Activated CD4-positive, alpha-beta memory T cell treated with anti-CD3 and anti-CD28 coated beads, Interleukin-2, amount 10 ng/mL, durations not matched to agents 7 days and 5 days (primary cell): Measurements from ENCODE around the gene ZNG1F. TPM values are rescaled to one million over a fixed set of nuclear protein-coding genes. Genes with fewer than 3 reads are reported as not detected.
"Not testable (repeated sequence)": the region's sequence is repeated elsewhere in the genome, so short reads cannot be mapped to it uniquely, and the experiment has no call there.

Experiments
- CTCF ChIA-PET: fragments of 350-600 bp; sonication (Branson Sonifier 250); formaldehyde crosslinking; loops from one replicate; lab custom pipeline; 2021; ENCODE audit warnings: antibody characterized with exemption, inconsistent platforms; lab: Charles Lee
- POLR2A ChIA-PET: fragments of 350-600 bp; sonication (Branson Sonifier 250); formaldehyde crosslinking; loops from one replicate; lab custom pipeline; 2021; ENCODE audit warnings: antibody characterized with exemption; lab: Charles Lee
- DNase-seq: peaks from one replicate; pipeline ENCODE4 v3.0.0-alpha.2; 2020
- H3K27ac Mint-ChIP-seq: one replicate; pipeline ENCODE4 v1.8.0; 2021; ENCODE audit warnings: mild to moderate bottlenecking, mixed read lengths
- H3K27me3 Mint-ChIP-seq: one replicate; pipeline ENCODE4 v1.8.0; 2021; ENCODE audit warnings: mixed read lengths
- H3K36me3 Mint-ChIP-seq: one replicate; pipeline ENCODE4 v1.8.0; 2021; ENCODE audit warnings: low read depth, mixed read lengths
- H3K4me1 Mint-ChIP-seq: one replicate; pipeline ENCODE4 v1.8.0; 2021; ENCODE audit warnings: mixed read lengths
- H3K4me3 Mint-ChIP-seq: one replicate; pipeline ENCODE4 v1.8.0; 2021; ENCODE audit warnings: mild to moderate bottlenecking, mixed read lengths
- H3K9me3 Mint-ChIP-seq: one replicate; pipeline ENCODE4 v1.8.0; 2021; ENCODE audit warnings: mixed read lengths
- total RNA-seq, 2 experiments: library from RNA; stranded (reverse); gene quantifications; one replicate each; pipeline ENCODE4 v1.2.3, GENCODE V29; 2021

Gene ZNG1F
- total RNA-seq, 2 experiments from 2014 or later, result 5.7 to 8.6 TPM

- H3K27ac Mint-ChIP-seq, H3K36me3 Mint-ChIP-seq, H3K9me3 Mint-ChIP-seq, POLR2A ChIA-PET, DNase-seq, H3K4me1 Mint-ChIP-seq, H3K27me3 Mint-ChIP-seq, CTCF ChIA-PET, H3K4me3 Mint-ChIP-seq: not testable (repeated sequence)
Observed at GRCh38 chr9:41110913-41111312, 78.2 kb downstream of the ZNG1F start.

- H3K27me3 Mint-ChIP-seq, H3K9me3 Mint-ChIP-seq, POLR2A ChIA-PET, CTCF ChIA-PET, H3K36me3 Mint-ChIP-seq, H3K4me1 Mint-ChIP-seq, DNase-seq, H3K4me3 Mint-ChIP-seq, H3K27ac Mint-ChIP-seq: not testable (repeated sequence)
Observed at GRCh38 chr9:41109253-41109652, 79.9 kb downstream of the ZNG1F start.

DNA sequence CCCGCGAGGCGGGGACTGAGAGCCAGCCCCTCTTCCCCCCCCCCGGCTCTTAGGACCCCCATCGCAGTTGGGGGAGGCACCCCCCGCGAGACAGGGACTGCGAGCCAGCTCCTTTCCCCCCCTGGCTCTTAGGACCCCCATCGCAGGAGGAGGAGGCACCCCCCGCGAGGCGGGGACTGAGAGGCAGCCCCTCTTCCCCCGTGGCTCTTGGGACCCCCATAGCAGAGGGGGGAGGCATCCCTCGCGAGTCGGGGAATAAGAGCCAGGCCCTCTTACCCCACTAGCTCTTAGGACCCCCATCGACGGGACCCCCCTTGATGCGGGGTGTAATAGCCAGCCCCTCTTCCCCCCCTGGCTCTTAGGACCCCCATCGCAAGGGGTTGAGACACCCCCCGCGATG lies 80.3 kb downstream of the ZNG1F start:
- not testable (repeated sequence) for DNase-seq, H3K27ac Mint-ChIP-seq

DNA sequence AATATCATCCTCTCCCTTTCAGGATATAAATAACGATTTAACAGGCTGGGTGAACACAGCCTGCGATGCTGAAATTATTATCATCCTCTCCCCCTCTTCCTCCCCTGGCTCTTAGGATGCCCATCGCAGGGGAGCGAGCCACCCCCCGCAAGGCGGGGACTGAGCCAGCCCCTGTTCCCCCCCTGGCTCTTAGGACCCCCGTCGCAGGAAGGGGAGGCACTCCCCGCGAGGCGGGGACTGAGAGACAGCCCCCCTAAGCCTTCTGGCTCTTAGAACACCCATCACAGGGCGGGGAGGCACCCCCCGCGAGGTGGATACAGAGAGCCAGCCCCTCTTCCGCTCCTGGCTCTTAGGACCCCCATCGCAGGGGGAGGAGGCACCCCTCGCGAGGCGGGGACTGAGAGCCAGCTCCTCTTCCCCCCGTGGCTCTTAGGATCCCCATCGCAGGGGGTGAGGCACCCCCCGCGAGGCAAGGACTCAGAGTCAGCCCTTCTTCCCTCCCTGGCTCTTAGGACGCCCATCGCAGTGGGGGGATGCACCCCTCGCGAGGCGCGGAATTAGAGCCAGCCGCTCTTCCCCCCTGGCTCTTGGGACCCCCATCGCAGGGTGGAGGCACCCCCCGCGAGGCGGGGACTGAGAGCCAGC lies 82.5 kb downstream of the ZNG1F start:
- POLR2A ChIA-PET, H3K4me1 Mint-ChIP-seq, H3K27me3 Mint-ChIP-seq, H3K36me3 Mint-ChIP-seq, H3K4me3 Mint-ChIP-seq, DNase-seq, H3K9me3 Mint-ChIP-seq, CTCF ChIA-PET, H3K27ac Mint-ChIP-seq: not testable (repeated sequence)

More for the DNA sequence above, 80.3 kb downstream of the ZNG1F start:
- H3K27me3 Mint-ChIP-seq, H3K4me3 Mint-ChIP-seq, POLR2A ChIA-PET, H3K4me1 Mint-ChIP-seq, H3K9me3 Mint-ChIP-seq, H3K36me3 Mint-ChIP-seq, CTCF ChIA-PET: not testable (repeated sequence)

DNA sequence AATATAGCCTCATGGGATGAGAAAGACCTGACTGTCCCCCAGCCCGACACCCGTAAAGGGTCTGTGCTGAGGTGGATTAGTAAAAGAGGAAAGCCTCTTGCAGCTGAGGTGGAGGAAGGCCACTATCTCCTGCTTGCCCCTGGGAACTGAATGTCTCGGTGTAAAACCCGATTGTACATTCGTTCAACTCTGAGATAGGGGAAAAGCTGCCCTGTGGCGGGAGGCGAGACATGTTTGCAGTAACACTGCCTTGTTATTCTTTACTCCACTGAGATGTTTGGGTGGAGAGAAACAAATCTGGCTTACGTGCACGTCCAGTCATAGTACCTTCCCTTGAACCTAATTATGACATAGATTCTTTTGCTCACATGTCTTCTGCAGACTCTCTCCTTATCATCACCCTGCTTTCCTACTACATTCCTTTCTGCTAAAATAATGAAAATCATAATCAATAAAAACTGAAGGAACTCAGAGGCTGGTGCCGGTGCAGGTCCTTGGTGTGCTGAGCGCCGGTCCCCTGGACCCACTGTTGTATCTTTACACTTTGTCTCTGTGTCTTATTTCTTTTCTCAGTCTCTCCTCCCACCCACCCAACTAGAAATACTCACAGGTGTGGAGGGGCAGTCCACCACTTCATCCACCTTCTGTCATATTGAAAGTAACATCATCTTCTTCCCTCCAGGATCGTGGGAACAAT lies 83.4 kb downstream of the ZNG1F start:
- CTCF ChIA-PET, H3K4me3 Mint-ChIP-seq, DNase-seq, H3K9me3 Mint-ChIP-seq, H3K4me1 Mint-ChIP-seq, POLR2A ChIA-PET, H3K27me3 Mint-ChIP-seq, H3K36me3 Mint-ChIP-seq, H3K27ac Mint-ChIP-seq: not testable (repeated sequence)

- H3K27me3 Mint-ChIP-seq, DNase-seq, H3K4me1 Mint-ChIP-seq, H3K4me3 Mint-ChIP-seq, H3K36me3 Mint-ChIP-seq, H3K27ac Mint-ChIP-seq, POLR2A ChIA-PET, CTCF ChIA-PET, H3K9me3 Mint-ChIP-seq: not testable (repeated sequence)
Observed at GRCh38 chr9:41104542-41104941, 84.6 kb downstream of the ZNG1F start.

DNA sequence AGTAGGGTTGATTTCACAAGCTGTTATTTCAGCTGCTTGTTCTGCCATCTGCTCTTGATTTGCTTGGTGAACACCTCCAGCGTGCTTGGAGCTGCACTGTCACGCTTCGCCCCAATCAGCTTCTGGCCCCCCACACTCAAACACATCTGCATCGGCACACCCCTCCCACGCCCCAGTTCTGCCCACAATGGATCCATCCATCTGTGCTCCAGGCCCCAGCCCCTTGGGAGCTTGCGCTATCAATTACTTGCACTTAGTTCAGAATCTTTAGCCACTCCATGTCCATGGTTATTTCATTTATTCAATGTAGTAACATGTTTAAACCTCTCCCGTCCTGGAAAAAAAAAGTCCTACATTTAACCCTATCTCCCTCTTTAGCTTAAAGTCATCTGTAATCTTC lies 88.6 kb downstream of the ZNG1F start:
- H3K36me3 Mint-ChIP-seq, H3K9me3 Mint-ChIP-seq, H3K4me3 Mint-ChIP-seq, H3K27me3 Mint-ChIP-seq, POLR2A ChIA-PET, CTCF ChIA-PET, H3K27ac Mint-ChIP-seq, DNase-seq, H3K4me1 Mint-ChIP-seq: not testable (repeated sequence)

GRCh38 chr9:41098759-41099158 lies 90.4 kb downstream of the ZNG1F start:
- POLR2A ChIA-PET, H3K27ac Mint-ChIP-seq, H3K4me1 Mint-ChIP-seq, CTCF ChIA-PET, H3K9me3 Mint-ChIP-seq, H3K4me3 Mint-ChIP-seq, H3K36me3 Mint-ChIP-seq, DNase-seq, H3K27me3 Mint-ChIP-seq: not testable (repeated sequence)

DNA sequence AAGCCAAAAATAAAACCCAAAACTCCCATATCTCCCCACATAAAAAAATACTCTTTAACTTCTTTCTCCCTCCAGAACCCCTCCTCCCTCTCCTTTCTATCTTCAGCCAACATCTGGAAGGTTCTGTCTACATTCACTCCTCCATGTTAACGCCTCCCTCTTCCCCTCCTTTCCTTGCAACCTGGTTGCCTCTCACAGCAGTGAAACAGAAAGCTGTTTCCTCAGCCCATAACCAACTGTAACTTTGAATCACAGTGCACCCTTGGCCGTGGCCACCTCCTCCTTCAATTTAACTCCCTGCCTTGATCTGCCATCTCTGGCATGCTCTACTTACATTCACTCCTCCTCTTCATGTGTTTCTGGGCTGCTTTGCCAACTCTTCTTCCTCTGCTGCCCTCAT lies 94.1 kb downstream of the ZNG1F start:
- H3K9me3 Mint-ChIP-seq, H3K27me3 Mint-ChIP-seq, CTCF ChIA-PET, H3K4me3 Mint-ChIP-seq, POLR2A ChIA-PET, H3K4me1 Mint-ChIP-seq, H3K36me3 Mint-ChIP-seq, H3K27ac Mint-ChIP-seq, DNase-seq: not testable (repeated sequence)

DNA sequence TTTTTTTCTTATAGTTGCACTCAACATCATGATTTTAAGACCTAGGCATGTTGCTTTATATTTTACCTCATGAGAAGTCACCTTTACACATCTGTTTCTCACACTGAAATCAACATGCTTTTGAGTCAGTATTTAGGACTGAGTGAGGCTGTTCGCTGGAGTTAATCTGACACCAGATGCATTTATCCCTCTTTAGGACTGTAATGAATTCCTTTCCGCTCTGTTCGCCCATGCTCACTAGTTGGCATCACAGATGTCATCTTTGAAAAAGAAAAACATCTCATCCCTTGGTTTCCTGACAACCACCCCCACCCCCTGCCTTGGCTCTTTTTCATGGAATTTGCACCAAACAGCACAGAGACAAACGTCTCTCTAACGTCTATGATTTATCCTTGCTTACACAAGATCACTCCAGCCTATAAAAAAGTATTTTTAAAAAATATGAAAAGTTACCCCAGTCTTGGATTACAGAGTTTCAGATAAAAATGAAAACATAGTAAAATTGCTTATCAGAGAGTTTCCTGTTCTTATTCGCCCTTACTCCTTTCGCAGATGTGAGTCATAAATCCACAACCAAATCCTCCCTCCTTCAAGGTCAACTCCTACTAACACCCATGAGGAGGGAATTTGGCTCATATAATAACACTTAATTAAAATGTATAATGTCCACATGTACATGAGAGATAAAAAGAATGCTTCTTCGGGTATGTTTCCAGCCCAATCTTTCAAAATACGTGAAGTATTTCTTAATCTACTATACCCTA lies 94.9 kb downstream of the ZNG1F start:
- H3K27me3 Mint-ChIP-seq, POLR2A ChIA-PET, H3K4me1 Mint-ChIP-seq, H3K9me3 Mint-ChIP-seq, H3K27ac Mint-ChIP-seq, DNase-seq, H3K4me3 Mint-ChIP-seq, CTCF ChIA-PET, H3K36me3 Mint-ChIP-seq: not testable (repeated sequence)

DNA sequence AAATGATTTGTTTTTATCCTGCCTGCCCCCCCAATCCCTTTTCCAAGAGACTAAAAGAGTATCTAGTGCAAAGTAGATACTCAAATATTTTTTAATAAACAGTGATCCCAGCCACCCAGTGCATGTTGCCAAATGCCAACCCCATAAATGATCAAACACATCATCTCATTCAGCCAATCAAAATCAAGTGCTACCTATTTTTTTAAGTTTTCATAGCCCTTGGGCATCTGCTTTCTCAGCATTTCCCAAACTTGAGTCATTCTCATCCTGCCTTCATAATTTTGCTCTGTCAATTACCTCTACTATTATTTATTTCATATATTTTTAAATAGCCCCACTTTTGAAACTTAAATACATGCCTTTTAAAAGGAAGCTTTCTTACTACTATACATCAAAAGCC lies 98.2 kb downstream of the ZNG1F start:
- POLR2A ChIA-PET, CTCF ChIA-PET, DNase-seq, H3K4me3 Mint-ChIP-seq, H3K27me3 Mint-ChIP-seq, H3K36me3 Mint-ChIP-seq, H3K4me1 Mint-ChIP-seq, H3K9me3 Mint-ChIP-seq, H3K27ac Mint-ChIP-seq: not testable (repeated sequence)

- H3K4me1 Mint-ChIP-seq, POLR2A ChIA-PET, H3K27ac Mint-ChIP-seq, DNase-seq, CTCF ChIA-PET, H3K9me3 Mint-ChIP-seq, H3K4me3 Mint-ChIP-seq, H3K36me3 Mint-ChIP-seq: not testable (repeated sequence)
- peaks cover 11% of the 10 kb centered on the region for H3K27me3 Mint-ChIP-seq
Observed at GRCh38 chr9:41090386-41090785, 98.7 kb downstream of the ZNG1F start.

GRCh38 chr9:41088450-41089059 lies 100.6 kb downstream of the ZNG1F start:
- CTCF ChIA-PET, result interaction anchor here (1.0 to 1.9 kb wide), 2 partner anchors 97 to 98 kb away, joined by 3 to 5 read pairs; no protein-coding TSS in a partner anchor
- peaks cover 16% of the 10 kb centered on the region for H3K27me3 Mint-ChIP-seq
- H3K4me1 Mint-ChIP-seq, H3K27ac Mint-ChIP-seq, H3K4me3 Mint-ChIP-seq, H3K9me3 Mint-ChIP-seq, H3K36me3 Mint-ChIP-seq, POLR2A ChIA-PET, DNase-seq: not testable (repeated sequence)
